KMS-11 (cell line): ENCODE results near the gene TENM4.

Source experiments
- H2AFZ ChIP-seq: fragments of 200-600 bp; sonication (generic); 2 replicates; pipeline ENCODE4 v1.6.1; 2016; ENCODE audit warnings: antibody characterized with exemption, mixed run types, low read depth
- H3K27ac ChIP-seq: fragments of 200-600 bp; sonication (generic); 2 replicates; pipeline ENCODE4 v1.6.1; 2016; ENCODE audit warnings: mild to moderate bottlenecking, mixed run types
- H3K27me3 ChIP-seq: fragments of 200-600 bp; sonication (generic); 2 replicates; pipeline ENCODE4 v1.6.1; 2017; ENCODE audit warnings: mild to moderate bottlenecking, low read depth, mixed run types, moderate library complexity; ENCODE audit not compliant: insufficient read depth
- H3K36me3 ChIP-seq: fragments of 200-600 bp; sonication (generic); 2 replicates; pipeline ENCODE4 v1.6.1; 2017; ENCODE audit warnings: mild to moderate bottlenecking, mixed run types; ENCODE audit not compliant: insufficient read depth
- H3K4me1 ChIP-seq: fragments of 200-600 bp; sonication (generic); 2 replicates; pipeline ENCODE4 v1.6.1; 2016; ENCODE audit warnings: mild to moderate bottlenecking, low read depth, mixed run types; ENCODE audit not compliant: poor library complexity, severe bottlenecking
- H3K4me2 ChIP-seq: fragments of 200-600 bp; sonication (generic); 2 replicates; pipeline ENCODE4 v1.7.0; 2016; ENCODE audit warnings: mild to moderate bottlenecking, mixed run types
- H3K4me3 ChIP-seq: fragments of 200-600 bp; sonication (generic); IDR thresholded peaks from 2 replicates; pipeline ENCODE4 v1.6.1; 2017; ENCODE audit warnings: low read depth, low read length, mixed read lengths; ENCODE audit not compliant: insufficient read depth
- H3K79me2 ChIP-seq: fragments of 200-600 bp; sonication (generic); 2 replicates; pipeline ENCODE4 v1.6.1; 2016; ENCODE audit warnings: low read depth, mixed run types; ENCODE audit not compliant: insufficient read depth
- H3K9ac ChIP-seq: fragments of 200-600 bp; sonication (generic); 2 replicates; pipeline ENCODE4 v1.6.1; 2016; ENCODE audit warnings: mild to moderate bottlenecking, mixed run types
- H4K20me1 ChIP-seq: fragments of 200-600 bp; sonication (generic); 2 replicates; pipeline ENCODE4 v1.6.1; 2016; ENCODE audit warnings: mild to moderate bottlenecking, mixed run types; ENCODE audit not compliant: insufficient read depth
- CTCF ChIP-seq: fragments of 200-600 bp; sonication (generic); conservative IDR thresholded peaks from 2 replicates; pipeline ENCODE4 v1.6.1; 2017; ENCODE audit warnings: low read depth, mild to moderate bottlenecking, antibody characterized with exemption, low read length, moderate library complexity, mixed read lengths

The TENM4 gene

GRCh38 chr11:78791964-78792363 is 648.9 kb downstream of the TENM4 start:
- no peaks in the 10 kb centered on the region for H3K36me3 ChIP-seq
- no peak for TF ChIP-seq CTCF
- no peaks in the 10 kb centered on the region for H3K79me2 ChIP-seq
- H3K27me3 ChIP-seq, result no peaks in the 10 kb centered on the region
- no peaks in the 10 kb centered on the region for H3K4me1 ChIP-seq
- no peaks in the 10 kb centered on the region for H4K20me1 ChIP-seq
- no peak overlapping the region for H2AFZ ChIP-seq
- no peak overlapping the region for H3K27ac ChIP-seq
- H3K9ac ChIP-seq, result no peak overlapping the region
- H3K4me2 ChIP-seq, result no peak overlapping the region
- H3K4me3 ChIP-seq, result no peak overlapping the region

- H3K27me3 ChIP-seq, result no peaks in the 10 kb centered on the region
- H3K4me3 ChIP-seq, result no peak overlapping the region
- no peak overlapping the region for H3K9ac ChIP-seq
Measured at GRCh38 chr11:78791254-78791653, 649.6 kb downstream of the TENM4 start.

GRCh38 chr11:78790784-78791183 is 650.0 kb downstream of the TENM4 start:
- H3K79me2 ChIP-seq, result no peaks in the 10 kb centered on the region
- H2AFZ ChIP-seq, result no peak overlapping the region
- no peaks in the 10 kb centered on the region for H4K20me1 ChIP-seq
- H3K36me3 ChIP-seq, result no peaks in the 10 kb centered on the region
- TF ChIP-seq CTCF, result no peak
- H3K4me3 ChIP-seq, result no peak overlapping the region
- H3K27ac ChIP-seq, result no peak overlapping the region
- no peak overlapping the region for H3K9ac ChIP-seq
- H3K4me1 ChIP-seq, result no peaks in the 10 kb centered on the region
- H3K27me3 ChIP-seq, result no peaks in the 10 kb centered on the region
- no peak overlapping the region for H3K4me2 ChIP-seq

More at GRCh38 chr11:78791254-78791653, 649.6 kb downstream of the TENM4 start:
- Histone ChIP-seq H3K27ac (no peak overlapping the region), H2AFZ (no peak overlapping the region), H3K4me2 (no peak overlapping the region), H3K79me2 (no peaks in the 10 kb centered on the region), H3K4me1 (no peaks in the 10 kb centered on the region), H3K36me3 (no peaks in the 10 kb centered on the region), H4K20me1 (no peaks in the 10 kb centered on the region)
- no peak for TF ChIP-seq CTCF

GRCh38 chr11:78789375-78789774 is 651.5 kb downstream of the TENM4 start:
- no peak overlapping the region for H3K4me3 ChIP-seq
- H3K9ac ChIP-seq, result no peak overlapping the region
- H3K4me2 ChIP-seq, result no peak overlapping the region
- H3K36me3 ChIP-seq, result no peaks in the 10 kb centered on the region
- no peaks in the 10 kb centered on the region for H4K20me1 ChIP-seq
- H3K79me2 ChIP-seq, result no peaks in the 10 kb centered on the region
- H2AFZ ChIP-seq, result no peak overlapping the region
- TF ChIP-seq CTCF, result no peak
- H3K27ac ChIP-seq, result no peak overlapping the region
- no peaks in the 10 kb centered on the region for H3K27me3 ChIP-seq
- H3K4me1 ChIP-seq, result no peaks in the 10 kb centered on the region
